ENCODE data around the gene PDCD11.

The PDCD11 gene

DNA sequence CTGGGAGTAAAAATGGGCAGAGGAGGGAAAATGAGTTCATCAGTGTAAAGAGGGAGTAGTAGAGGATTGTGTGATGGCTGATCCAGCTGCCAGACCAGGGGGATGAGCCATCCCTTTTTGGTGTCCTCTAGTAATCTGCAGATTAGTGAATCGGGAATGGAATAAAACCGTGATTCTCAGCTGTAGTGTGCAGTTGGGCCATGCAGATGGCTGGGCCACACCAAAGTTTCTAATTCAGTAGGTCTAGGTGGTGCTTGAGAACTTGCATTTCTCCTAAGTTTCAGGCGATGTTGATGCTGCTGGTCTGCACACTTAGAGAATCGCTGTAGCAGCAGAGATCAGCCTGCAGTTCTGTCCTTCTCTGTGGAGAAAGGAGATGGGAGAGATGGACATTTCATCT is 22.7 kb downstream of the PDCD11 start:
- DNase-seq: no peak

DNA sequence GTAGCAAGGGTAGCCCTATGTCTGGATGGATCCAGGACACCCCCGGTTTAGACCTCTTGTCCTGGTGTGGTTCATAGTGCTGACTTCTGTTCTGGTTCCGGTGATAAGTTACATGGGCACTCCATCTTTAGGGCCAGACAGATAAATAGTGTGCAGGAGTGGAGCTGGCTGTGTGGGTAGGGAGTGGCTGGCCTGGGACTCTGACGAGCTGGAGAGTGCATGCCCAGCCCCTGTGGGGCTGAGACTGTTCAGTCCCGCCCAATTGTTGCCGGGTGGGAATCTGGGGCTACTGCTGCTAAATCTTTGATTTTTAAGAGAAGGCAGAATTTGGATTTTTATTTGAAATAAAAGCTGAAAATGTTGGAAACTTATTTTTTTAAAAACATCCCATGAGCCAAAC is 27.3 kb downstream of the PDCD11 start:
- DNase-seq: no peak

GRCh38 chr10:103427866-103428265 is 31.4 kb downstream of the PDCD11 start:
- no peak for DNase-seq

DNA sequence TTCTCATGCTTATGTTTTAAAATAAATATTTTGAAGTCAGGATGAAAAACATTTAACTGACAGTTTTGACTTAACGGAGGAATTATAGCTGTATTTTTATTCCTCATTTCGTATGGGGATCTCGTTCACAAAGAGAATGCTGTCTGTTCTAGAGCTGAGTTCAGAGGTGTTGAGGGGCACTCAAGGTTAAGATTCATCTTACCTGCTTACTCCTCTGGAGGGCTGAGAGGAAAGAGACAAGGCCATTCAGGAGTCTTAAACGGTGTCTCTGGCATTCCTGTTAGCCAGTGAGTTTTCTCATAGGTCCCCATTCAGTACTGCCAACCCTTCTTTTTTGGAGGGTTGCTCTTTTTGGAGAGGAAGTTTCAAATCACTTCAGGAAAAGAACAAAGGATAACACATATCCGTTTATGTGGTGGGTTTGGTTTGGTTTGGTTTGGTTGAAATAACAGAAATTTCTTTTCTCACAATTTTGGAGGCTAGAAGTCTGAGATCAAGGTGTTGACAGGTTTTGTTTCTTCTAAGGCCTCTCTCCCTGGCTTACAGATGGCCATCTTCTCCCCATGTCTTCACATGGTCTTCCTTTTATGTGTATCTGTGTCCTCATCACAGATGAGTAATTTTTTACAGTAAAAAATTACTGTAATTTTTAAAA is 32.7 kb downstream of the PDCD11 start:
- no peak for DNase-seq

DNA sequence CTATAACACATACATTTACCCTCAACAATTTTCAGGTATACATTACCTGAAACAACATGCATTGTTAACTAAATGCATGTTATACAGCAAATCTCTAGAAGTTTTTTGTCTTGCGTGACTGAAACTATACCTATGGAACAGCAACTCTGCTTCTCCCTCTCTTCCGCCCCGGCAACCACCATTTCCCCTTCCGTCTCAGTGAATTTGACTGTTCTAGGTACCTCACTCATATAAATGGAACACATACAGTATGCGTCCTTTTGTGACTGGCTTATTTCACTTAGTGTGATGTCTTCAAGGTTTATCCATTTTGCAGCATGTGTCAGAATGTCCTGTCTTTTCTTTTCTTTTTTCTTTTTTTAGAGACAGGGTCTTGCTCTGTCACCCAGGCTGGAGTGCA is 33.2 kb downstream of the PDCD11 start:
- DNase-seq: no peak

DNA sequence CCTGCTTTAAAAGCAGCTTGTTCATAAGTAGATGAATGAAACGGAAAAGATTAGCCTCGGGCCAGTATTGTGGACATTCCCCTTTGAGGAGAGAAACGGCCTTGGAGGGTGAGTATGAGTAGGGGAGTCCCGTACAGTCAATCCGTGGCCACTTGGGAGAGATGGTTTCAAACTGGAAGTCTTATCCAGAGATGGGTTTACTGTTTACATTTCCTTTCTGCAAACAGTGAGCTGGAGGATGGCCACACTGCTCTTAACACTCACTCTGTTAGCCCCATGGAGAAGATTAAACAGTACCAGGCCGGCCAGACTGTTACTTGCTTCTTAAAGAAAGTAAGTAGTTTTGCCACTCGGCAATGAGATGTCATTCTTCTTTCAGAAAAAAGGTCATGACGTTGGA is 35.5 kb downstream of the PDCD11 start:
- DNase-seq: no peak

DNA sequence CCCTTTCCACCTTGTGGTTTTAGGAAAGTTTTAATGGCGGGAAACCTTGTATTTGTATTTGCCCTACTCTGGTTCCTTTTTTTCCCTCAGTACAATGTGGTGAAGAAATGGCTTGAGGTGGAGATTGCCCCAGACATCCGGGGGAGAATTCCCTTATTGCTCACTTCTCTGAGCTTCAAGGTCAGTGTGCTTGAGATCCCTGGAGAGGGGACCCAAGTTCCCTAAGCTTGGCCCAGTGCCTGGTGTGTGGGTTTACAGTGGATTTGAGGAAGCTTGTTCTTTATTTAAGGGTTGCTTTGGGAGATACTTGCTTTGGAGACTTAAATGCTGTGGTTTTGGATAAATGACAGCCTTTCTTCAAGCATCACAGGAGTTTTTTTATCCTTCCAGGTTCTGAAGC is 37.4 kb downstream of the PDCD11 start:
- DNase-seq: no peak

- DNase-seq: no peak
Observed at GRCh38 chr10:103439776-103440175, 43.4 kb downstream of the PDCD11 start.

DNA sequence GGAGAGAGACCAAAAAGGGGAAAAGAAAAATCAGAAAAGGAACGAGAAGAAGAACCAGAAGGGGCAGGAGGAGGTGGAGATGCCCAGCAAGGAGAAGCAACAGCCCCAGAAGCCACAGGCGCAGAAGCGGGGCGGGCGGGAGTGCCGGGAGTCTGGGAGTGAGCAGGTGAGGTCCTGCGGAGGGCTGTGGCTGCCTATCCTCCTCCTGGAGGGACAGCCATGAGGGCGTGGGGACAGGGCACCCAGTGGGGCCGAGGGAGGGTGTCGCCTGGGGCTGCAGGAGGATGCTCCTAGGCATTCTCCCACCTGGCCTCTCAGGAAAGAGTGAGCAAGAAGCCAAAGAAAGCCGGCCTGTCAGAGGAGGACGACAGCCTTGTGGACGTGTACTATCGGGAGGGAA is 44.0 kb downstream of the PDCD11 start:
- no peak for DNase-seq

DNA sequence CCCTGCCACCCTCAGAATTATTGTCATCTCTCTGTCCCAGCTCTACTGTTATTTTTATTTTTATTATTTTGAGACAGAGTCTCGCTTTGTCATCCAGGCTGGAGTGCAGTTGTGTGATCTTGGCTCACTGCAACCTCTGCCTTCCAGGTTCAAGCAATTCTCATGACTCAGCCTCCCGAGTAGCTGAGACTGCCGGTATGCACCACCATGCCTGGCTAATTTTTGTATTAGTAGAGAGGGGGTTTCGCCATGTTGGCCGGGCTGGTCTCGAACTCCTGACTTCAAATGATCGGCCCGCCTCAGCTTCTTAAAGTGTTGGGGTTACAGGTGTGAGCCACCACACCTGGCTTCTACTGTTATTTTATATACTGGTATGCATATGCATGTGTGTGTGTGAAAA is 44.8 kb downstream of the PDCD11 start:
- DNase-seq: no peak

- no peak for DNase-seq
Observed at GRCh38 chr10:103441611-103442010, 45.2 kb downstream of the PDCD11 start.

- DNase-seq: no peak
Observed at GRCh38 chr10:103442031-103442461, 45.6 kb downstream of the PDCD11 start.

DNA sequence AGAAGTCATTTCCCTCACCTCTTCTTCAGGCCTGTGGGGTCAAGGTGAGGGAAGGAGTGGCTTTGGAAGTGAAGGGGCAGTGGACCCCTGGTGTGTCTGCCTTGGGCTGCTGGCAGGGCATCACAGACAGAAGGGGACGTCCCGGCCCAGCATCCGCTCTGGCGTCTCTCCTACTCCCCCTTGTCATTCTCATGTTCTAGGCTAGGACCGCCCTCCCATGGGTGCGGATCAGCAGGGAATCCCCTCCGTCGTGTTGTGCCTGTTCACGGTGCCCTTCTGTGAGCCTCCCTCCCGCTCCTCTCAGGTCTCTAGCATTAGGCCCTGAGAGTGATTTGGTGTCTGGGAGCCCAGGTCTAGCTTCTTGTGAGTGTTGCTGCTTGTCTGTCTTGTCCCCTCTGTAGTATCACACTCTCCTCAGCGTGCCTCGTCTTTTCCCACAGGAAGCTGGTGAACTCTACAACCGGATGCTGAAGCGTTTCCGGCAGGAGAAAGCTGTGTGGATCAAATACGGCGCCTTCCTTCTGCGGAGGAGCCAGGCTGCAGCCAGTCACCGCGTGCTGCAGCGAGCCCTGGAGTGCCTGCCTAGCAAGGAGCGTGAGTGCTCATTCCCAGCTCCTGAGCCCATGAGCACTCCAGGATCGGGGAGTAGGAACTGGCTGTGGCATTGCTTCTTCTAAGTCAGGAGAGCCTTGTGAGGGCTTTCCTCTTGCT is 47.2 kb downstream of the PDCD11 start:
- DNase-seq: no peak

GRCh38 chr10:103444478-103444877 is 48.1 kb downstream of the PDCD11 start:
- DNase-seq: no peak

DNA sequence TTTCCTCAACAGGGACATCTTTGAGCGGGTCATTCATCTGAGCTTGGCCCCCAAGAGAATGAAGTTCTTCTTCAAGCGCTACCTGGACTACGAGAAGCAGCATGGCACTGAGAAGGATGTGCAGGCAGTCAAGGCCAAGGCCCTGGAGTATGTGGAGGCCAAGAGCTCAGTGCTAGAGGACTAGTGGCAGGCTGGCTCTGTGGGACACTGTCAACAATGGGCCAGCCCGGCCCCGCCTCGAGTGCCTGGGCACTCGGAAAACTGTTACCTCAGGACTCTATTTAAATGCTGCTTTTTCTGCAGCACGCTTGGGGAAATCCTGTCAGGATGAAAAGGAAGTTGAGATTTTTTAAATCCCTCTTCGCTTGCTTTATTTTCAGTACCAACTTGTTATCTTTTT is 48.9 kb downstream of the PDCD11 start:
- DNase-seq: no peak

- no peak for DNase-seq
Observed at GRCh38 chr10:103445767-103446567, 49.5 kb downstream of the PDCD11 start.

DNA sequence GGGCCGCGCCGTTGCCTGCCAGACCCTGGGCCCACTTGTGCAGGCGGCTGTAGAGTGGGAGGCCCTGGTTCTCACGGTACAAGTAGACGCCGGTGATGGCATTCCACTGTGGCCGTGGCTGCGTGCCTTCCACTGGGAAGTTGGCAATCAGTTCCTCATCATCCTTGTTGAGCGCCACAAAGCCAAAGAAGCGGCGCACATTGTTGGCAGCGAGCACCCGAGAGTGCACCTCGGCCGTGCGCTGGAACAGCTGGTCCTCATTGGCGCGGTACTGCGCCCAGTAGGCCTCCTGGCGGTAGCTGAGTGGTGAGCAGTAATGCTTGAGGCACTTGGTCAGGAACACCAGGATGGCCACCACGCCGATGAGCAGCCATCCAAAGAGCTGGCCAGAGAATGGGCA is 50.8 kb downstream of the PDCD11 start:
- DNase-seq: no peak

GRCh38 chr10:103448746-103449145 is 52.3 kb downstream of the PDCD11 start:
- no peak for DNase-seq

DNA sequence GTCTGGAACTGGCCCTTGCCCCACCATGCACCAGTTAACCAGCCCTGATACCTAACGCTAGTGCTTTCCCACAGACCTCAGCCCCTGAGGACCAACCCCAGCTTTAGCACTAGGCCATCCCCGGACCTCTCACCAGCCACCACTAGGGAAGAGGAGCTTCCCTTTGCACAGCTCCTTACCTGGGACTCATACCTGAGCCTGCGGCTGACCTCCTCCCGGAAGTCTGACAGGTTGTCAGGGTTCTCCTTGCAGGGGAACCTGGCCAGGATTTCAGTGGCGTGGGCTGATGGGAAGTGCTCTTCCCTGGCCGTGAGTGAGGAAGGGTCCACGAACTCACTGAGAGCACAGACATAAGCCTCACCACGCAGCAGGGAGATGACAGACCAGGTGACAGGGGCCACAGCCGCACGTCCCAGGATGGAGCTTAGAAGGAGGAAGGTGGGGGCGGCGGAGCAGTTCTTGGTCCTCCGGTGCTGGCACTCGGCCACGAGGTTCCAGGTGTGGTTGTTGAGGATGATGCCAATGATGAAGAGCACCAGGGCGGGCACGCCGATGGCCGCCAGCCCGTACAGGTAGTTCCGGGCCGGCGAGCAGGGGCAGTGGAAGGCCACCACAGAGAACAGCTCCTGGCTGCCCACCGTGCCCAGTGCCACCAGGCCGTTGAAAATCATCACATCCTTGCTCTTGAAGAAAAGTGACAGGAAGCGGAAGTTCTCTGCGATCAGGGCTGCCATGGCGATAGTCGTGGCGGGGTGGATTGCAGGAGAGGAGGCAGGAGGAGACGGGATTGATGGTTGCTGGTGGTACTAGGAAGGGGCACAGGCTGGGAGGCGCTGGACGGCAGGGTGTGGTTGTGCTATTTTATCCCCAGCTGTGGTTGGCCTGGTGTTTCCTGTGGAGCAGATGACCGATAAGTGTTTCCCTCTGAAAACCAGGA is 53.0 kb downstream of the PDCD11 start:
- no peak for DNase-seq

DNA sequence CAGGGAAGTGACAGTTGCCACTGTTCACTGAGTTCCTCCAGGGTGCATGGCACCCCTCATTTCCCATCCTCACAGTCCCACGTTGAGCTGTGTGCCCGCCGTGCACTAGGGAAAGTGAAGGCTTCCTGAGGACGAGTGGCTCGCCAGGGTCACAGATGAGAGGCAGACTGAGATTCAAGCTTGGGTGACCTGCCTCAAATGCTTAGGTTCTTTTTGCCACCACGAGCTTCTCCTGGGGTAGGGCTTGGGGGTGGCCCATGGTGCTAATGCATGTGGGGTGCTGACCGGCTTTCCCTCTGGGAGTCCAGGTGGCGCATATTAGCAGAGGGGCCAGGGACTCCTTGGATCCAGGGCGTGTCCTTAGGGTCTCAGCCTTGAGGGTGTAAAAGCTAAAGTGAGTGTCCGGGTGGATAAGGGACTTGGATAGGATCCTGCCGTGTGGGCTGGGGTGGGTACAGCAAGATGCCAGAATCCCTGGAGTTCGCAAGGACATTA is 53.8 kb downstream of the PDCD11 start:
- no peak for DNase-seq

DNA sequence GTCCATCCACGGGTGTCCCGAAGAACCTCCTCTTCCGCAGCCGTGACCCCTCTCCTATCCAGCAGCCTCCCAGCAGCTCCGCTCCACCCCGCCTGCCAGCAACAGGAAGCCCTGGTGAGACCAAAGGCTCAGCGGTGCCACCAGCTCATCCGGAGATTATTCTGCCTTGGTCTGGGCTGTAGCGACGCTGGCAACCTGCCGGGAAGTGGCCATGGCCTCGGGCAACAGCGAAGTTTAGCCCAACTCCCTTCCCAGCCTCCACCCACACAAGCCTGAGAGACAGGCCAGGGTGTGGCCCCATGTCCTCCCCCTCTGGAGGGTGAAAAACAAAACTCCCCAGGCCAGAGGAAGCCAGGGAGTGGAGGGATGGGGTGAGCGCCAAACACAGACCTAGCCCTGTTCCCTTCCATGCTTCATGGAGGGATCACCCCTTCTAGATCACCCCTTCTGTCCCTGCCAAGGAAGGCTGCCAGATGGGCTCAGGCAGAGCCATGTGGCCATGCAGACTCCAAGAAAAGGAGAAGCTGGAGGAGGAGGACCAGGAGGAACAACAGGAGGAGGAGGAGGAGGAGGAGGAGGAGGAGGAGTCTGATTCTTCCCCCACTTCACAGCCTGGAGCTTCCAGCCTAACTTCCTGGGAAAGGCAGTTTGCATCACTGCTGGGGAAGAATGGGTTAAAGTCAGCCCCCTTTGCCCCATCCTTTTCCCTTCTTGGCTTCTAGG is 54.8 kb downstream of the PDCD11 start:
- peak; percentile 16 to 19 for DNase-seq
